SK-N-SH (cell line): Measurements from ENCODE around the gene MYOM3.

Source experiments
- EP300 ChIP-seq, 2 experiments: IDR thresholded peaks; 2 replicates each; pipeline versions ENCODE4 v1.4.0 to v1.6.1; 2012; ENCODE audit warnings: borderline replicate concordance in 1 of 2, low read depth in 1 of 2, low read length in 1 of 2
- FOSL2 ChIP-seq: IDR thresholded peaks from 2 replicates; pipeline ENCODE4 v1.4.0; 2012; ENCODE audit warnings: low read depth, mild to moderate bottlenecking, moderate library complexity, borderline replicate concordance
- MXI1 ChIP-seq: IDR thresholded peaks from 2 replicates; pipeline ENCODE4 v1.6.1; 2012; ENCODE audit warnings: mild to moderate bottlenecking, low read depth, low read length, improper control_type of control experiment
- RAD21 ChIP-seq: IDR thresholded peaks from 2 replicates; pipeline ENCODE4 v1.6.1; 2012; ENCODE audit warnings: mild to moderate bottlenecking, low read length
- SIN3A ChIP-seq: IDR thresholded peaks from 2 replicates; pipeline ENCODE4 v1.6.1; 2012; ENCODE audit warnings: low read depth, mild to moderate bottlenecking, low read length, moderate library complexity, borderline replicate concordance
- TAF1 ChIP-seq: IDR thresholded peaks from 2 replicates; pipeline ENCODE4 v1.6.1; 2012; ENCODE audit warnings: low read depth, mild to moderate bottlenecking, low read length, moderate library complexity, borderline replicate concordance
- TCF12 ChIP-seq: IDR thresholded peaks from 2 replicates; pipeline ENCODE4 v1.4.0; 2012
- YY1 ChIP-seq: IDR thresholded peaks from 2 replicates; pipeline ENCODE4 v1.4.0; 2012; ENCODE audit warnings: low read depth, mild to moderate bottlenecking
- TF ChIP-seq, protein P1 (sequence below): IDR thresholded peaks from 2 replicates; pipeline ENCODE4 v1.4.0; 2012; ENCODE audit warnings: low read depth
- TF ChIP-seq, protein P2 (sequence below): fragments of 200-600 bp; sonication (generic); IDR thresholded peaks from 2 replicates; pipeline ENCODE4 v1.6.1; 2017; ENCODE audit warnings: antibody characterized with exemption, mild to moderate bottlenecking, moderate library complexity
- TF ChIP-seq, protein P3 (sequence below): IDR thresholded peaks from 2 replicates; pipeline ENCODE4 v1.6.1; 2012; ENCODE audit warnings: mild to moderate bottlenecking, low read depth, low read length, moderate library complexity
- TF ChIP-seq, protein P4 (sequence below): fragments of 150-350 bp; IDR thresholded peaks from 2 replicates; pipeline ENCODE4 v1.6.1; 2017; ENCODE audit warnings: antibody characterized with exemption, low read length, low read depth, borderline replicate concordance

DNA sequence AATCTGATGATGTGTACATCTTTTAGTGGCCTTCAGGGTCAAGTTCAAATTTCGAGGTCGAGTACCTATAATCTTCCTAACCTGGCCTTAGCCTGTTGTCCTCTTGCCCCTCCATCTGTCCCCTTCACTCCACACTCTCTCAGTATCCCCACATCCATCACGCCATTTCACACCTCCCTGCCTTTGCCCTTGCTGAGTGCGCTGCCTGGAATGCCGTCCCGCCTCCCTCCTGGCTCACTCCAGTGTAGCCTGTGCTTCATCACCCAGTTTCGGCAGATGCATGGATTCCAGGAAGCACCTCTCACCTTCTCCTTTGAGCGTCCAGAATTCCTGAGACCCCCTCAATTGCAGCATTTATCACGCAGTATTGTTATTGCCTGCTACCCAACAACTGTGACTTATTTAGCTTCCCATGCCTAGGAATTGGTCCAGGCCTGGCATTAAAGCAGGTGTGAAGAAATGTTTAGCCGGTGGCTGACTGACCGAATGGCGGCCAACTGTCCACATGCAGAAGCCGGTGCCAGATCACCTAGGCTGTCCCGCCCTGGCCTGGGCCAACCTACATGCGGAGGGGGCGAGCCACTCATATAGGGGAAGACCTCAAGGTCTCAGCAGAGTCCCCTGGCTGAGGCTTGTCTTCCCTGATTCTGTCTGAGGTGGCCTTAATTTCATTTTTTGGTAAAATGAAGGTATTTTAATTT, 34.5 kb downstream of the MYOM3 start:
- TF ChIP-seq, protein P1, sequence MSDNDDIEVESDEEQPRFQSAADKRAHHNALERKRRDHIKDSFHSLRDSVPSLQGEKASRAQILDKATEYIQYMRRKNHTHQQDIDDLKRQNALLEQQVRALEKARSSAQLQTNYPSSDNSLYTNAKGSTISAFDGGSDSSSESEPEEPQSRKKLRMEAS = no peak
- TF ChIP-seq, protein P2, sequence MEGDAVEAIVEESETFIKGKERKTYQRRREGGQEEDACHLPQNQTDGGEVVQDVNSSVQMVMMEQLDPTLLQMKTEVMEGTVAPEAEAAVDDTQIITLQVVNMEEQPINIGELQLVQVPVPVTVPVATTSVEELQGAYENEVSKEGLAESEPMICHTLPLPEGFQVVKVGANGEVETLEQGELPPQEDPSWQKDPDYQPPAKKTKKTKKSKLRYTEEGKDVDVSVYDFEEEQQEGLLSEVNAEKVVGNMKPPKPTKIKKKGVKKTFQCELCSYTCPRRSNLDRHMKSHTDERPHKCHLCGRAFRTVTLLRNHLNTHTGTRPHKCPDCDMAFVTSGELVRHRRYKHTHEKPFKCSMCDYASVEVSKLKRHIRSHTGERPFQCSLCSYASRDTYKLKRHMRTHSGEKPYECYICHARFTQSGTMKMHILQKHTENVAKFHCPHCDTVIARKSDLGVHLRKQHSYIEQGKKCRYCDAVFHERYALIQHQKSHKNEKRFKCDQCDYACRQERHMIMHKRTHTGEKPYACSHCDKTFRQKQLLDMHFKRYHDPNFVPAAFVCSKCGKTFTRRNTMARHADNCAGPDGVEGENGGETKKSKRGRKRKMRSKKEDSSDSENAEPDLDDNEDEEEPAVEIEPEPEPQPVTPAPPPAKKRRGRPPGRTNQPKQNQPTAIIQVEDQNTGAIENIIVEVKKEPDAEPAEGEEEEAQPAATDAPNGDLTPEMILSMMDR = no peak
- TF ChIP-seq TCF12 (no peak), MXI1 (no peak), TAF1 (no peak), YY1 (no peak), EP300 (IDR thresholded peaks at IDR 0.05; ENCODE audit: borderline replicate concordance in 1 of 2, low read depth in 1 of 2, low read length in 1 of 2) (no peak), RAD21 (no peak), SIN3A (no peak), FOSL2 (no peak)
- TF ChIP-seq, protein P3, sequence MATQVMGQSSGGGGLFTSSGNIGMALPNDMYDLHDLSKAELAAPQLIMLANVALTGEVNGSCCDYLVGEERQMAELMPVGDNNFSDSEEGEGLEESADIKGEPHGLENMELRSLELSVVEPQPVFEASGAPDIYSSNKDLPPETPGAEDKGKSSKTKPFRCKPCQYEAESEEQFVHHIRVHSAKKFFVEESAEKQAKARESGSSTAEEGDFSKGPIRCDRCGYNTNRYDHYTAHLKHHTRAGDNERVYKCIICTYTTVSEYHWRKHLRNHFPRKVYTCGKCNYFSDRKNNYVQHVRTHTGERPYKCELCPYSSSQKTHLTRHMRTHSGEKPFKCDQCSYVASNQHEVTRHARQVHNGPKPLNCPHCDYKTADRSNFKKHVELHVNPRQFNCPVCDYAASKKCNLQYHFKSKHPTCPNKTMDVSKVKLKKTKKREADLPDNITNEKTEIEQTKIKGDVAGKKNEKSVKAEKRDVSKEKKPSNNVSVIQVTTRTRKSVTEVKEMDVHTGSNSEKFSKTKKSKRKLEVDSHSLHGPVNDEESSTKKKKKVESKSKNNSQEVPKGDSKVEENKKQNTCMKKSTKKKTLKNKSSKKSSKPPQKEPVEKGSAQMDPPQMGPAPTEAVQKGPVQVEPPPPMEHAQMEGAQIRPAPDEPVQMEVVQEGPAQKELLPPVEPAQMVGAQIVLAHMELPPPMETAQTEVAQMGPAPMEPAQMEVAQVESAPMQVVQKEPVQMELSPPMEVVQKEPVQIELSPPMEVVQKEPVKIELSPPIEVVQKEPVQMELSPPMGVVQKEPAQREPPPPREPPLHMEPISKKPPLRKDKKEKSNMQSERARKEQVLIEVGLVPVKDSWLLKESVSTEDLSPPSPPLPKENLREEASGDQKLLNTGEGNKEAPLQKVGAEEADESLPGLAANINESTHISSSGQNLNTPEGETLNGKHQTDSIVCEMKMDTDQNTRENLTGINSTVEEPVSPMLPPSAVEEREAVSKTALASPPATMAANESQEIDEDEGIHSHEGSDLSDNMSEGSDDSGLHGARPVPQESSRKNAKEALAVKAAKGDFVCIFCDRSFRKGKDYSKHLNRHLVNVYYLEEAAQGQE = no peak
- TF ChIP-seq, protein P4, sequence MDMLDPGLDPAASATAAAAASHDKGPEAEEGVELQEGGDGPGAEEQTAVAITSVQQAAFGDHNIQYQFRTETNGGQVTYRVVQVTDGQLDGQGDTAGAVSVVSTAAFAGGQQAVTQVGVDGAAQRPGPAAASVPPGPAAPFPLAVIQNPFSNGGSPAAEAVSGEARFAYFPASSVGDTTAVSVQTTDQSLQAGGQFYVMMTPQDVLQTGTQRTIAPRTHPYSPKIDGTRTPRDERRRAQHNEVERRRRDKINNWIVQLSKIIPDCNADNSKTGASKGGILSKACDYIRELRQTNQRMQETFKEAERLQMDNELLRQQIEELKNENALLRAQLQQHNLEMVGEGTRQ = no peak
